DMS53 treated with DMSO at 0.1 percent for 48 hours (cell line): ENCODE results near the gene SPTBN5.
"Not testable (repeated sequence)": the region's sequence is repeated elsewhere in the genome, so short reads cannot be mapped to it uniquely, and the experiment has no call there.

Source experiments
- DNase-seq: peaks from one replicate; lab custom pipeline; 2025; ENCODE audit not compliant: unreplicated experiment; lab: John Stamatoyannopoulos, UW

Gene SPTBN5

GRCh38 chr15:41849204-41849603 lies 44.6 kb downstream of the SPTBN5 start:
- DNase-seq, result no peak

GRCh38 chr15:41848631-41849030 lies 45.2 kb downstream of the SPTBN5 start:
- no peak for DNase-seq

- DNase-seq, result no peak
Observed at GRCh38 chr15:41847981-41848380, 45.9 kb downstream of the SPTBN5 start.

GRCh38 chr15:41847206-41847605 lies 46.6 kb downstream of the SPTBN5 start:
- DNase-seq, result no peak

GRCh38 chr15:41844814-41845213 lies 49.0 kb downstream of the SPTBN5 start:
- no peak for DNase-seq

- DNase-seq, result no peak
Observed at GRCh38 chr15:41843571-41843970, 50.3 kb downstream of the SPTBN5 start.

GRCh38 chr15:41842229-41842628 lies 51.6 kb downstream of the SPTBN5 start:
- DNase-seq, result no peak

GRCh38 chr15:41841131-41841530 lies 52.7 kb downstream of the SPTBN5 start:
- no peak for DNase-seq

GRCh38 chr15:41840673-41841072 lies 53.2 kb downstream of the SPTBN5 start:
- no peak for DNase-seq

GRCh38 chr15:41839781-41840491 lies 53.9 kb downstream of the SPTBN5 start:
- DNase-seq, result no peak

GRCh38 chr15:41838400-41838897 lies 55.4 kb downstream of the SPTBN5 start, which contains the start of gene PLA2G4B:
TSS of gene PLA2G4B (plus strand) at chr15:41838847. CDS start at chr15:41838914, 67 bp downstream.
- peak; percentile 26 for DNase-seq

GRCh38 chr15:41836713-41837454 lies 57.0 kb downstream of the SPTBN5 start:
- no peak for DNase-seq

- DNase-seq, result no peak
Observed at GRCh38 chr15:41836073-41836472, 57.8 kb downstream of the SPTBN5 start.

- no peak for DNase-seq
Observed at GRCh38 chr15:41834096-41834495, 59.8 kb downstream of the SPTBN5 start.

- DNase-seq, result peak; percentile 77
Observed at GRCh38 chr15:41832875-41833274, 61.0 kb downstream of the SPTBN5 start.

- no peak for DNase-seq
Observed at GRCh38 chr15:41832208-41832607, 61.6 kb downstream of the SPTBN5 start.

- DNase-seq, result not testable (repeated sequence)
Observed at GRCh38 chr15:41831291-41831690, 62.6 kb downstream of the SPTBN5 start.

- no peak for DNase-seq
Observed at GRCh38 chr15:41829959-41830646, 63.8 kb downstream of the SPTBN5 start.

GRCh38 chr15:41828807-41829141 lies 65.1 kb downstream of the SPTBN5 start:
- no peak for DNase-seq

GRCh38 chr15:41827880-41828806 lies 65.7 kb downstream of the SPTBN5 start, which contains the start of gene JMJD7:
TSS of gene JMJD7 (plus strand) at chr15:41828092. CDS start at chr15:41828125, 33 bp downstream.
- peak; percentile 35 for DNase-seq
